ENCODE measurements around the gene ADGRB3. TPM values are rescaled to one million over a fixed set of nuclear protein-coding genes. Genes with fewer than 3 reads are reported as not detected.

ADGRB3 gene
- total and polyA plus RNA-seq, 2 donors (not counting 1 experiment from before 2014, with no cell fraction given): not detected

DNA sequence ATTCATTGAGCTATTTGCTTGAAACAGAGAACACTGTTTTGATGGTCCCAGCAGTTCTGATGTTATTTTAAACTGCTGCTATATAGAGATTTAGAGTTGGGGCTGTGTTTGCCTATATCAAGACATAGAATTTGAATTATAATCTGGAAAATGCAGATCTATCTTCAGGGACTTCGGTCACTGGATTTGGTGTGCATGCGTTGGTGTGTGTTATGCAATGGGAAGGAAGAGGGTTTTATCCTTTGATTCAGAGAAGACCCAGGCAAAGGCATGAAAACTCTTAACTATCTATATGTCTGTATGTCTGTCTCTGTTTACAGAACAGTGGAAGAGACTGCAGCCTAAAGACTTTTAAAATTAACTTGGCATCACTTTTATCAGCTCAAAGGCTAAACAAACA is 2.0 kb downstream of the ADGRB3 start:
- H3K4me2 ChIP-seq (replicated peaks; ENCODE audit: low read depth, low read length, poor library complexity, severe bottlenecking): no peak overlapping the region
- Mint-ChIP-seq H3K9me3 (ENCODE audit: insufficient read depth) (no peaks in the 10 kb centered on the region), H3K27ac (no peak overlapping the region), H3K27me3 (peaks cover 57% of the 10 kb centered on the region), H3K4me3 (peak overlapping the region; percentile 6), H3K4me1 (peaks cover 26% of the 10 kb centered on the region)
- H3K27ac ChIP-seq (ENCODE audit: low read length in 2 of 2): no peak overlapping the region
- peaks cover 20 to 21% of the 10 kb centered on the region in 2 donors for H3K4me1 ChIP-seq (ENCODE audit: control insufficient read depth in 2 of 2, insufficient read depth in 2 of 2, low read length in 2 of 2)
- TF ChIP-seq CTCF (IDR thresholded peaks at IDR 0.05) (no peak), EZH2 (IDR thresholded peaks at IDR 0.05; ENCODE audit: borderline replicate concordance, insufficient read depth, low read depth, low read length, poor library complexity, severe bottlenecking) (no peak)
- no peaks in the 10 kb centered on the region for H3K36me3 ChIP-seq (replicated peaks in 1 of 2; ENCODE audit: control extremely low read depth in 1 of 2, control insufficient read depth in 1 of 2, extremely low read depth in 1 of 2, insufficient read depth in 2 of 2, low read length in 1 of 2)
- no peak overlapping the region for H3K9ac ChIP-seq (ENCODE audit: low read length)
- POLR2A ChIA-PET: no interaction called here
- H3K4me3 ChIP-seq (ENCODE audit: control extremely low read depth in 1 of 5, extremely low read depth in 1 of 5, insufficient read depth in 1 of 5, low read depth in 2 of 5, low read length in 4 of 5): no peak overlapping the region
- no peaks in the 10 kb centered on the region for H3K79me2 ChIP-seq (ENCODE audit: control insufficient read depth, insufficient read depth, low read length)
- WGBS (ENCODE audit: insufficient coverage): no CpG with 5 or more reads among the region's 2 CpGs
- H2AFZ ChIP-seq (ENCODE audit: insufficient read depth, low read depth, low read length, poor library complexity, severe bottlenecking): no peak overlapping the region
- no peaks in the 10 kb centered on the region for H4K20me1 ChIP-seq (ENCODE audit: control insufficient read depth, insufficient read depth, low read length, poor library complexity, severe bottlenecking)
- intact Hi-C loops (cut with micrococcal nuclease): loop anchor here (5.0 kb wide), 1 partner anchor 1470 kb away; no protein-coding TSS in a partner anchor
- H3K9me3 ChIP-seq (ENCODE audit: control extremely low read depth in 1 of 3, control insufficient read depth in 2 of 3, insufficient read depth in 1 of 3, low read length in 2 of 3): no peaks in the 10 kb centered on the region
- CTCF ChIA-PET: interaction anchor here (0.9 to 1.5 kb wide), 3 partner anchors 9 to 1472 kb away, joined by 4 to 7 read pairs (median 4); no protein-coding TSS in a partner anchor
- DNase-seq: no peak
- no peak for ATAC-seq (ENCODE audit: low read depth)
- peaks cover 1 to 14% (median 11%) of the 10 kb centered on the region in 4 experiments for H3K27me3 ChIP-seq (replicated peaks in 1 of 4; ENCODE audit: control extremely low read depth in 1 of 4, control insufficient read depth in 3 of 4, insufficient read depth in 4 of 4, low read length in 3 of 4)

DNA sequence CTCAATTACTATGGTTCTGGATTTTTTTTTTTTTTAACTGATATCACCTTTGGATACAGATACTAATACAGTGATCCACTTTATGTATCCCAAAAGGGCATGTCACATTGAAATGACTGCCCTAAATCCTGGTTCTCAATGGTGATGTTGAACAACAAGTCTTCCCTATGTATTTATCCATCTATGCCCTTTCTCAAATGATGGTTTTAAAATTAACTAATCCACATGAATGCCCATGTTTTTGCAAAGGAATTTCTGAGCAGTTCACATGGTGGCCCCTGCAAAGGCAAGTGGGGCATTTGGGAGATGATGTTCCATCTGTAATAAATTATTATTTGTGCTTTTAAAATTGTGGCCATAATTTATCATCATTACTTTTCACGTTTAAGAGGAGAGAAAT is 2.7 kb downstream of the ADGRB3 start:
- no peaks in the 10 kb centered on the region for H3K9me3 ChIP-seq (ENCODE audit: control extremely low read depth in 1 of 3, control insufficient read depth in 2 of 3, insufficient read depth in 1 of 3, low read length in 2 of 3)
- H3K27ac Mint-ChIP-seq: no peak overlapping the region
- TF ChIP-seq CTCF (IDR thresholded peaks at IDR 0.05) (no peak), EZH2 (IDR thresholded peaks at IDR 0.05; ENCODE audit: borderline replicate concordance, insufficient read depth, low read depth, low read length, poor library complexity, severe bottlenecking) (no peak)
- WGBS (ENCODE audit: insufficient coverage): no CpG with 5 or more reads among the region's 1 CpG
- H3K36me3 ChIP-seq (replicated peaks in 1 of 2; ENCODE audit: control extremely low read depth in 1 of 2, control insufficient read depth in 1 of 2, extremely low read depth in 1 of 2, insufficient read depth in 2 of 2, low read length in 1 of 2): no peaks in the 10 kb centered on the region
- H4K20me1 ChIP-seq (ENCODE audit: control insufficient read depth, insufficient read depth, low read length, poor library complexity, severe bottlenecking): no peaks in the 10 kb centered on the region
- ATAC-seq (ENCODE audit: low read depth) (no peak), DNase-seq (no peak)
- H3K27me3 ChIP-seq (replicated peaks in 1 of 4; ENCODE audit: control extremely low read depth in 1 of 4, control insufficient read depth in 3 of 4, insufficient read depth in 4 of 4, low read length in 3 of 4): peaks cover 0 to 13% (median 11%) of the 10 kb centered on the region in 4 experiments
- peaks cover 54% of the 10 kb centered on the region for H3K27me3 Mint-ChIP-seq
- H3K9me3 Mint-ChIP-seq (ENCODE audit: insufficient read depth): no peaks in the 10 kb centered on the region
- H3K4me2 ChIP-seq (replicated peaks; ENCODE audit: low read depth, low read length, poor library complexity, severe bottlenecking): no peak overlapping the region
- no peak overlapping the region for H3K4me3 Mint-ChIP-seq
- H3K9ac ChIP-seq (ENCODE audit: low read length): no peak overlapping the region
- no peak overlapping the region for H3K4me3 ChIP-seq (ENCODE audit: control extremely low read depth in 1 of 5, extremely low read depth in 1 of 5, insufficient read depth in 1 of 5, low read depth in 2 of 5, low read length in 4 of 5)
- intact Hi-C loops (cut with micrococcal nuclease): loop anchor here (5.0 kb wide), 1 partner anchor 1470 kb away; no protein-coding TSS in a partner anchor
- H2AFZ ChIP-seq (ENCODE audit: insufficient read depth, low read depth, low read length, poor library complexity, severe bottlenecking): no peak overlapping the region
- CTCF ChIA-PET: interaction anchor here (0.9 to 1.5 kb wide), 3 partner anchors 10 to 1471 kb away, joined by 4 to 7 read pairs (median 4); no protein-coding TSS in a partner anchor
- H3K79me2 ChIP-seq (ENCODE audit: control insufficient read depth, insufficient read depth, low read length): no peaks in the 10 kb centered on the region
- POLR2A ChIA-PET: no interaction called here
- H3K27ac ChIP-seq (ENCODE audit: low read length in 2 of 2): no peak overlapping the region
- peaks cover 26% of the 10 kb centered on the region for H3K4me1 Mint-ChIP-seq
- peaks cover 20 to 21% of the 10 kb centered on the region in 2 donors for H3K4me1 ChIP-seq (ENCODE audit: control insufficient read depth in 2 of 2, insufficient read depth in 2 of 2, low read length in 2 of 2)
